ENCODE results near the gene DMBT1. TPM values are rescaled to one million over a fixed set of nuclear protein-coding genes. Genes with fewer than 3 reads are reported as not detected.

DMBT1 gene
- total RNA-seq (under 1 TPM in 3 of 9 donors, not detected in 6; under 0.01 to 0.22 (median 0.15) TPM), polyA plus RNA-seq (under 1 TPM in 2 of 3 donors, not detected in 1; 0.07 to 0.32 TPM)
- long read RNA-seq, donor 1, result 0 reads
- long read RNA-seq, donor 2, result 0 reads
- long read RNA-seq, donor 3, result 0 reads
- long read RNA-seq, donor 4, result 0 reads
- long read RNA-seq, donor 5, result 0 reads
- long read RNA-seq, donor 6, result 0 reads
- long read RNA-seq, donor 7, result 0 reads
- long read RNA-seq, donor 8, result 0 reads
- long read RNA-seq, donor 9, result 0 reads
- long read RNA-seq, donor 10, result 0 reads

DNA sequence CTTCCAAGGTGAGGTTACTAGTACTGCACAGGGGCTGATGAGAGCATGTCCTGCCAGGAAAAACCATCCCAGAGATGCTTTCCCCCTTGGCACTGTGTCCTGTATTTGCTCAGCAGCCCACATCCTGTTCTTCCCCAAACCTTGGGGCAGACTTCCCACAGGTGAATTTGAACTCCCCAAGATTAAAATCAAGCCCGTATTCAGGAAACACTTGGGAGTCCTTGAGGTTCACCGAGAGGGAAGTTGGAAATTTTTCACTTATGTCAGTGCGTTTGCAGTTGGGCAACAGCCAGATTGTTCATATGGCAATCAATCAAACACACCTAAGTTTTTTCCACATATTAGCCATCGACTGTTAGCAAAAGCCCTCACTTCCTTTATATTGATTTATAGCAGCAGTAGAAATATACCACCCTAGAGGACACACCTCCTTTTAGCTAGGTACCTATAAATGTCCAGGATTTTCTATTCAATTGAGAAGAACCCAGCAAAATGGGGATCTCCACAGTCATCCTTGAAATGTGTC lies at the start of gene DMBT1:
DMBT1 (plus strand) TSS at position 476 of the 526 bp plus-strand sequence; CDS start at position 493, 17 bp downstream.
- intact Hi-C loops (cut with DNase I), result loop anchor here in 1 of 2 donors (5.0 kb wide), 1 partner anchor 263 kb away; no protein-coding TSS in a partner anchor
- Histone ChIP-seq H3K4me1 (replicated peaks in 1 of 2) (no peaks in the 10 kb centered on the region), H3K4me3 (no peak within 1 kb of the TSS), H3K36me3 (replicated peaks in 1 of 2) (no peaks in the 10 kb centered on the region), H3K27me3 (peaks cover 16% of the 10 kb centered on the region), H3K9me3 (replicated peaks in 1 of 3) (no peaks in the 10 kb centered on the region), H3K27ac (no peak within 1 kb of the TSS)
- TF ChIP-seq POLR2A (IDR thresholded peaks at IDR 0.05), result no peak
- DNase-seq, result no peak
- WGBS, 4 donors, result 12 to 25% (median 21%) methylated on average over 4 of the region's 4 CpGs

DNA sequence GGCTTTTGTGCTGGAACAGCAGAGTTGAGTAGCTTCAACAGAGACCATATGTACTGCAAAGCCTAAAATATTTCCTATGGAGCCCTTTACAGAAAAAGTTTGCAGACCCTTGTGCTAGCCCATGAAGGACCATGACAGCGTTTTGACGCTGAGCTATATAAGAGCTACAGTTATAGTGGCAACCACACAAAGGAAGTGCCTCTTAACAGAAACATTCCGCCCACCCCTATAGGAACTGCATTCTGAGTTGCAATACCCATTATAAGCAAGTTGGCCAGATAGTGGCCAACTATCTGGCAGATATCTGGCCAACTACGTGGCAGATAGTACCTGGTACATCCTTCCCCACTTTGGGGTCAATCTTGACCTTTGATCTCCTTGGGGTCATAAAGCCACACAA lies 47.5 kb upstream of the DMBT1 start:
- Histone ChIP-seq H3K4me3 (no peak overlapping the region), H3K27me3 (no peaks in the 10 kb centered on the region), H3K9me3 (replicated peaks in 1 of 3) (no peaks in the 10 kb centered on the region), H3K27ac (no peak overlapping the region), H3K36me3 (replicated peaks in 1 of 2) (peaks cover 0 to 42% of the 10 kb centered on the region in 2 donors), H3K4me1 (replicated peaks in 1 of 2) (no peaks in the 10 kb centered on the region)
- 77 to 94% (median 81%) methylated on average over 4 of the region's 4 CpGs for WGBS, 4 donors
- TF ChIP-seq POLR2A (IDR thresholded peaks at IDR 0.05), result no peak
- TF ChIP-seq, protein P1, sequence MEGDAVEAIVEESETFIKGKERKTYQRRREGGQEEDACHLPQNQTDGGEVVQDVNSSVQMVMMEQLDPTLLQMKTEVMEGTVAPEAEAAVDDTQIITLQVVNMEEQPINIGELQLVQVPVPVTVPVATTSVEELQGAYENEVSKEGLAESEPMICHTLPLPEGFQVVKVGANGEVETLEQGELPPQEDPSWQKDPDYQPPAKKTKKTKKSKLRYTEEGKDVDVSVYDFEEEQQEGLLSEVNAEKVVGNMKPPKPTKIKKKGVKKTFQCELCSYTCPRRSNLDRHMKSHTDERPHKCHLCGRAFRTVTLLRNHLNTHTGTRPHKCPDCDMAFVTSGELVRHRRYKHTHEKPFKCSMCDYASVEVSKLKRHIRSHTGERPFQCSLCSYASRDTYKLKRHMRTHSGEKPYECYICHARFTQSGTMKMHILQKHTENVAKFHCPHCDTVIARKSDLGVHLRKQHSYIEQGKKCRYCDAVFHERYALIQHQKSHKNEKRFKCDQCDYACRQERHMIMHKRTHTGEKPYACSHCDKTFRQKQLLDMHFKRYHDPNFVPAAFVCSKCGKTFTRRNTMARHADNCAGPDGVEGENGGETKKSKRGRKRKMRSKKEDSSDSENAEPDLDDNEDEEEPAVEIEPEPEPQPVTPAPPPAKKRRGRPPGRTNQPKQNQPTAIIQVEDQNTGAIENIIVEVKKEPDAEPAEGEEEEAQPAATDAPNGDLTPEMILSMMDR (IDR thresholded peaks at IDR 0.05), result no peak
- no peak for DNase-seq
- intact Hi-C loops (cut with DNase I), result no loop called here

DNA sequence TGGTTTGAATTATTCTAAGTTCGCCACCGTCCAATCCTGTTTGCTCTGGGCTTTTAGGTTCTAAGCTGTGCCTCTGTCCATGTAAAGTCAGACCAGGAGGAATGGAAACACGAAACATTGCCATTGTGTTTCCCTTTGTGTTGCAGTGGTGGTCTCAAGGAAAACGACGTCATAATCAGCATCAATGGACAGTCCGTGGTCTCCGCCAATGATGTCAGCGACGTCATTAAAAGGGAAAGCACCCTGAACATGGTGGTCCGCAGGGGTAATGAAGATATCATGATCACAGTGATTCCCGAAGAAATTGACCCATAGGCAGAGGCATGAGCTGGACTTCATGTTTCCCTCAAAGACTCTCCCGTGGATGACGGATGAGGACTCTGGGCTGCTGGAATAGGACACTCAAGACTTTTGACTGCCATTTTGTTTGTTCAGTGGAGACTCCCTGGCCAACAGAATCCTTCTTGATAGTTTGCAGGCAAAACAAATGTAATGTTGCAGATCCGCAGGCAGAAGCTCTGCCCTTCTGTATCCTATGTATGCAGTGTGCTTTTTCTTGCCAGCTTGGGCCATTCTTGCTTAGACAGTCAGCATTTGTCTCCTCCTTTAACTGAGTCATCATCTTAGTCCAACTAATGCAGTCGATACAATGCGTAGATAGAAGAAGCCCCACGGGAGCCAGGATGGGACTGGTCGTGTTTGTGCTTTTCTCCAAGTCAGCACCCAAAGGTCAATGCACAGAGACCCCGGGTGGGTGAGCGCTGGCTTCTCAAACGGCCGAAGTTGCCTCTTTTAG lies 46.3 kb upstream of the DMBT1 start:
- no peaks in the 10 kb centered on the region for H3K9me3 ChIP-seq (replicated peaks in 1 of 3)
- 91 to 94% (median 92%) methylated on average over 22 of the region's 22 CpGs for WGBS, 4 donors
- TF ChIP-seq POLR2A (IDR thresholded peaks at IDR 0.05), result no peak
- TF ChIP-seq, protein P1 (IDR thresholded peaks at IDR 0.05), result no peak
- no peak overlapping the region for H3K4me3 ChIP-seq
- intact Hi-C loops (cut with DNase I), result no loop called here
- peaks cover 0 to 33% of the 10 kb centered on the region in 2 donors for H3K36me3 ChIP-seq (replicated peaks in 1 of 2)
- DNase-seq, result no peak
- H3K27ac ChIP-seq, result no peak overlapping the region
- no peaks in the 10 kb centered on the region for H3K27me3 ChIP-seq
- no peaks in the 10 kb centered on the region for H3K4me1 ChIP-seq (replicated peaks in 1 of 2)

DNA sequence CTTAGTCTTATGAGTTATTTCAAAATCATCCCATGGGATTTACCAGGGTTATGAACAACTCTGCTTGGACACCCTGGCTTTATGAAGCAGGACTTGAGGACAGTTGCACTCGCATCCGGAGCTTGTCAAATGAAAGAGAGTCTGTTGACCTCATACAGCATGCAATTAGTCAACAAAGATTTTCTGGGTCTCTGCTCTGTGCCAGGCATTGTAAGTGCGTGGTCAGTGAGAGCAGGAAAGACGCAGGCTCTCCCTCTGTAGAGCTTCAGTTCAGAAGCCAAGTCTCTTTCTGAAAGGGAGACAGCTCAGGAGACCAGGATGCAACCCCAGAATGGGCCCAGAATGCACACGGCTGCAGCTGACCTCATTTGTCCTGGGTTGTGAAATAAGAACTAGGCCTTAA lies 45.5 kb upstream of the DMBT1 start:
- WGBS, 4 donors, result 82 to 93% (median 88%) methylated on average over 5 of the region's 5 CpGs
- intact Hi-C loops (cut with DNase I), result no loop called here
- Histone ChIP-seq H3K9me3 (replicated peaks in 1 of 3) (no peaks in the 10 kb centered on the region), H3K4me3 (no peak overlapping the region), H3K4me1 (replicated peaks in 1 of 2) (no peaks in the 10 kb centered on the region), H3K36me3 (replicated peaks in 1 of 2) (peaks cover 0 to 29% of the 10 kb centered on the region in 2 donors), H3K27me3 (no peaks in the 10 kb centered on the region), H3K27ac (no peak overlapping the region)
- TF ChIP-seq POLR2A (IDR thresholded peaks at IDR 0.05), result no peak
- TF ChIP-seq, protein P1 (IDR thresholded peaks at IDR 0.05), result no peak
- DNase-seq, result no peak
